ENCODE results near the gene HS6ST3.

HS6ST3 gene

DNA sequence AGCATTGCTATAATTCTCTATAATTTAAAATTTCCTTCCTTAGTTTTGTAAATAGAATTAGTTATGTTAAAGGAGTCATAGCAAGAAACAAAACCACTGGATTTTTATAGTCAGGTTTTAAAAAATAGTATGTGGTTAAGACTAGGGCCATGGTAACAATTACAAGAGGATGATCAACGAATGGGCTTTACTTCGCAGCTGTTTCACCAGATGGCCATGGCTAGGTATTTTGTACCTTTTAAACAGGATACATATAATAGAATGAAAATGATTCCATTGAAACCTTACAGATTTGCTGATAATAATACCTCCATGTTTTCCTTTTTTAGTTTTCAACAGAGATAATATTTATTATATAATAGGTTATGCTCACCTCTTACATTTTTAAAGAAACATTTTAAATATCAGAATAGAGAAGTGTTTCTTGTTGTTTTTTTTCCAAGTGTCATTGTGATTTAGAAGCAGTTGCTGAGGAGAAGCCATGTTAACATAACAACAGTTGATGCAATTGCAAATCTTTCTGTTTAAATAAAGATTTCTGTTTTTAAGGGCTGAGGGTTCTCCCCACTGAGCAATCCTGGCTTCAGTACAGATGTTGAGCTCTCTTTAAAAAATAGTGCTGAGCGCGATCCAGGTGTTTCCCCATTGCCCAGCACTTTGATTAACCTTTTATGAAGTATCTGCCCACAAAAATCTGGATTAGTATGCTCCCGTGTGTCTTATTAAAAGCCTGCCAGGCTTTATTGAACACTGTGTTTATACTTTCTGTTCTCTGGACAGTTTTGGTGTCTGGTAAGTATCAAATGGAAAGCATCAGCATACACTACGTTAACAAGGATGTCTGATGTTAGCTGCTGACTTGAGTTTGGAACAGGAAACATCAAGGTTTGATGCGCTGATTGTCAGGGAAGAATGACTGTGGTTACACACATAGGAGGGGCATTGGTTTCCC is 205.3 kb downstream of the HS6ST3 start:
- no peaks in the 10 kb centered on the region for H3K4me1 ChIP-seq (ENCODE audit: control insufficient read depth, insufficient read depth, low read length, poor library complexity, severe bottlenecking)
- H3K4me3 ChIP-seq (ENCODE audit: extremely low read depth, insufficient read depth, low read length, poor library complexity, severe bottlenecking): no peak overlapping the region
- 45 to 50% methylated on average over 4 to 6 of the region's 7 CpGs for WGBS, 2 experiments (ENCODE audit: insufficient coverage in 2 of 2)
- no peaks in the 10 kb centered on the region for H3K36me3 ChIP-seq (ENCODE audit: control insufficient read depth, insufficient read depth, low read length)
- no peak overlapping the region for H3K27ac ChIP-seq (ENCODE audit: low read depth, low read length, severe bottlenecking)
- no peaks in the 10 kb centered on the region for H3K9me3 ChIP-seq (ENCODE audit: control insufficient read depth, low read length)

DNA sequence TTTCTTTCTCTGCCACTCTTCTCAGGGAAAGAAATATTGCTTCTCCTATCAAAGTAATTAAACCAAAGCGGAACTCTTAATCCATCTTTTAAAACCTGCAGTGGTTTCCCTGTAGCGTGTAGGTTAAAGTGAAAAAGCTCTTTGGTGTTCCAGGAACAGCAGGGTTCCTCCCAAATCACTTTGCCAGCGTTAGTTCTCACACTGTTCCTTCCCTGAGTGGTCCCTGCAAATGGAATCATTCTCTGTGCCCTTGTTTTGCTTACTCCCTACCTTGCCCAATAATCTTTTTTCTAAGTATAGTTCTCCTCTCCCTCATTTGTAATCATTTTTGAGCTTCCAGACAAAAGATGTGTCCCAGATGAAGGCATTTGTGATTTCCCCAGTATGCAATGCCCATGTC is 207.5 kb downstream of the HS6ST3 start:
- Histone ChIP-seq H3K27ac (ENCODE audit: low read depth, low read length, severe bottlenecking) (no peak overlapping the region), H3K4me3 (ENCODE audit: extremely low read depth, insufficient read depth, low read length, poor library complexity, severe bottlenecking) (no peak overlapping the region), H3K9me3 (ENCODE audit: control insufficient read depth, low read length) (no peaks in the 10 kb centered on the region), H3K36me3 (ENCODE audit: control insufficient read depth, insufficient read depth, low read length) (no peaks in the 10 kb centered on the region), H3K4me1 (ENCODE audit: control insufficient read depth, insufficient read depth, low read length, poor library complexity, severe bottlenecking) (no peaks in the 10 kb centered on the region)
- WGBS, 2 experiments (ENCODE audit: insufficient coverage in 2 of 2): 50 to 77% methylated on average over 2 to 3 of the region's 3 CpGs

DNA sequence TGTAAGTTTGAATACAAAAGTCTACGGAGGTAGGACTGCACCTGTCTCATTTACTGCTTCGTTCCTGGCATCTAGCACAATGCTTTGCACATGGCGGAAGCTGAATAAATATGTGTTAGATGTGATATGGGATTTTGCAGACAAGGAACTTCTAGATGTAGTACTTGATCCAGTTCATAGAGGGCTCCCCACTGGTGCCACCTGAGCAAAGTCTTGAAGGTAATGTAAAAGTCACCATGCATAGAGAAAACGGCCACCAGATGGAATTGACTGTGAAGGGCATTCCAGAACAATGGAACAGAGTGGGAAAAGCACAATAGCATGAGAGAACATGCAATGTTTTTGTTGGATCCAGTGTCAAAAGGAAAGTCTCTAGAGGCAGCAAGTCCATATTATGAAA is 209.3 kb downstream of the HS6ST3 start:
- WGBS, 2 experiments (ENCODE audit: insufficient coverage in 2 of 2): 95 to 98% methylated on average over 4 of the region's 4 CpGs
- H3K4me1 ChIP-seq (ENCODE audit: control insufficient read depth, insufficient read depth, low read length, poor library complexity, severe bottlenecking): no peaks in the 10 kb centered on the region
- H3K9me3 ChIP-seq (ENCODE audit: control insufficient read depth, low read length): no peaks in the 10 kb centered on the region
- no peaks in the 10 kb centered on the region for H3K36me3 ChIP-seq (ENCODE audit: control insufficient read depth, insufficient read depth, low read length)
- no peak overlapping the region for H3K27ac ChIP-seq (ENCODE audit: low read depth, low read length, severe bottlenecking)
- no peak overlapping the region for H3K4me3 ChIP-seq (ENCODE audit: extremely low read depth, insufficient read depth, low read length, poor library complexity, severe bottlenecking)

DNA sequence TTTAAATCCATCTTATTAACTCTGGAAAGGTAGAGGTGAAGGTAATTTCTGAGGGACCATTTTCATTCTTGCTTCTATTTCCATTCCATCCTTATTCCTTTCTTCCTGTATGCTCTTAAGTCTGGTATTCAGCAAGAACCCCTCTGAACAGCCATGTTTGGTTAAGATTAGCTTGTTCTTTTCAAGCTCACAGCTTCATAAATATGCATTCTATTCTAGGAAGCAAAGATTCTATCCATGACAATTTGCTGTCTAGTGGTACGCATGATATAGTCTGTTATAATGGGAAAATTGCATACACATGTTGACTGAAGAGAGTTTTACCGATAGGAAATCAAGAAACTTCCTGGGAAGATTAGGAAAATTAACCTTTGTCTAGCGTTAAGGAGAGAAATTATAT is 218.7 kb downstream of the HS6ST3 start:
- Histone ChIP-seq H3K4me1 (ENCODE audit: control insufficient read depth, insufficient read depth, low read length, poor library complexity, severe bottlenecking) (no peaks in the 10 kb centered on the region), H3K4me3 (ENCODE audit: extremely low read depth, insufficient read depth, low read length, poor library complexity, severe bottlenecking) (no peak overlapping the region), H3K36me3 (ENCODE audit: control insufficient read depth, insufficient read depth, low read length) (no peaks in the 10 kb centered on the region), H3K9me3 (ENCODE audit: control insufficient read depth, low read length) (no peaks in the 10 kb centered on the region), H3K27ac (ENCODE audit: low read depth, low read length, severe bottlenecking) (no peak overlapping the region)
- 100% methylated on average over 1 to 2 of the region's 3 CpGs for WGBS, 2 experiments (ENCODE audit: insufficient coverage in 2 of 2)

DNA sequence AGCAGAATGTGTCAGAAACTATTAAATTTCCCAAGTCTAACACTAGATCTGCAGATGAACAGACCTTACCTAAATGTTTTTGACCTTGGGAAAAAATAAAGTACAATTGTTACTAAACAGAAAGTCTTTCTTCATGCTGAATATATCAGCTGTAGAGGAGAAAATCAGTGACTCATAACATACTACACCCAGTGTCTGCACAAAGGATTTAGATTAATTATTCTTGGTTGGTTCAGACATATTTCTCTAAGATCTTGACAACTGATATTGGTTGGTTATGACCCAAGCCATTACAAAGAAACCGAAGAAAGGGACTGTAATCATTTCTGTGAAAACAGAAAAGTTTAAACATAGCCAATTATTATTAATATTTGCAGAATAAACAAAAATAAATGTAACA is 225.1 kb downstream of the HS6ST3 start:
- Histone ChIP-seq H3K9me3 (ENCODE audit: control insufficient read depth, low read length) (no peaks in the 10 kb centered on the region), H3K4me1 (ENCODE audit: control insufficient read depth, insufficient read depth, low read length, poor library complexity, severe bottlenecking) (no peaks in the 10 kb centered on the region), H3K27ac (ENCODE audit: low read depth, low read length, severe bottlenecking) (no peak overlapping the region), H3K4me3 (ENCODE audit: extremely low read depth, insufficient read depth, low read length, poor library complexity, severe bottlenecking) (no peak overlapping the region), H3K36me3 (ENCODE audit: control insufficient read depth, insufficient read depth, low read length) (no peaks in the 10 kb centered on the region)
- WGBS, 2 experiments (ENCODE audit: insufficient coverage in 2 of 2): no CpG with 5 or more reads among the region's 1 CpG

DNA sequence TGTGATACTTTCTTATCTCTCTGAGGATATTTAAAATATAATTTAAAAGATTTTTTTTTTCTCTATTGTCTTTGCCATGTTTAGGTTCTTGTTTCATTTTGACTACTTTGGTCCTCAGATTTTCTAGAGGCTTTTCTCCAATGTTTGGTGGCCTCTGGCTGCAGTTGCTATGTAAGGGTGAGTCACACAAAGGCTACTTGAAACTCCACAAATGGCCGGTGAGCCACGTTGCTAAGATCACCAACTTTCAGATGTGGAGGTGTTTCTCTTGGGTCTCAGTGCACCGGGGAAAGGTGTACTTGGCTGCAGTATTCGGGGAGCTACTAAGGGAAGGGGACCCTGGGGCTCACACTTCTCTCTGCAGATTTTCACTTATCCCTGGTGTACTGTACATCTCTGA is 248.1 kb downstream of the HS6ST3 start:
- no peak overlapping the region for H3K4me3 ChIP-seq (ENCODE audit: extremely low read depth, insufficient read depth, low read length, poor library complexity, severe bottlenecking)
- no peaks in the 10 kb centered on the region for H3K36me3 ChIP-seq (ENCODE audit: control insufficient read depth, insufficient read depth, low read length)
- no peaks in the 10 kb centered on the region for H3K4me1 ChIP-seq (ENCODE audit: control insufficient read depth, insufficient read depth, low read length, poor library complexity, severe bottlenecking)
- H3K27ac ChIP-seq (ENCODE audit: low read depth, low read length, severe bottlenecking): no peak overlapping the region
- WGBS, 2 experiments (ENCODE audit: insufficient coverage in 2 of 2): 73 to 94% methylated on average over 3 to 4 of the region's 4 CpGs
- H3K9me3 ChIP-seq (ENCODE audit: control insufficient read depth, low read length): no peaks in the 10 kb centered on the region

DNA sequence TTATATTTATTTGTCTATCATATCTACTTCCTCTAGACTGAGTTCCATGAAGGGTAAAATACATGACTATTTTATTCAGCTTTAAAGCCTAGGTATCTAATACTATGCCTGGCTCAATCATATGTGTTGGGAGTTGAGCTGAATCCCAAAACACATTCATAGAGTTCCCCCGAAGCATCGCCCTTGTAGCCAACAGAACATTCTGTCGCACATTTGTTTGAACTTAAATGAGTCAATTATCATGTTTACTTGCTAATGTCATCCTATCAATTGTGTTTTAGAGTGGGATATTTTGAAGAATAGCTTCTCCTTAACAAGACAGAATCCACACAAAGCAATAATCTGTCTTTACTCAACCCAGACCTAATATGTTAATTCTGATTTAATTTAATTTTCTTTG is 252.4 kb downstream of the HS6ST3 start:
- WGBS, 2 experiments (ENCODE audit: insufficient coverage in 2 of 2): no CpG with 5 or more reads among the region's 3 CpGs
- Histone ChIP-seq H3K4me3 (ENCODE audit: extremely low read depth, insufficient read depth, low read length, poor library complexity, severe bottlenecking) (no peak overlapping the region), H3K4me1 (ENCODE audit: control insufficient read depth, insufficient read depth, low read length, poor library complexity, severe bottlenecking) (no peaks in the 10 kb centered on the region), H3K36me3 (ENCODE audit: control insufficient read depth, insufficient read depth, low read length) (no peaks in the 10 kb centered on the region), H3K9me3 (ENCODE audit: control insufficient read depth, low read length) (no peaks in the 10 kb centered on the region), H3K27ac (ENCODE audit: low read depth, low read length, severe bottlenecking) (no peak overlapping the region)

DNA sequence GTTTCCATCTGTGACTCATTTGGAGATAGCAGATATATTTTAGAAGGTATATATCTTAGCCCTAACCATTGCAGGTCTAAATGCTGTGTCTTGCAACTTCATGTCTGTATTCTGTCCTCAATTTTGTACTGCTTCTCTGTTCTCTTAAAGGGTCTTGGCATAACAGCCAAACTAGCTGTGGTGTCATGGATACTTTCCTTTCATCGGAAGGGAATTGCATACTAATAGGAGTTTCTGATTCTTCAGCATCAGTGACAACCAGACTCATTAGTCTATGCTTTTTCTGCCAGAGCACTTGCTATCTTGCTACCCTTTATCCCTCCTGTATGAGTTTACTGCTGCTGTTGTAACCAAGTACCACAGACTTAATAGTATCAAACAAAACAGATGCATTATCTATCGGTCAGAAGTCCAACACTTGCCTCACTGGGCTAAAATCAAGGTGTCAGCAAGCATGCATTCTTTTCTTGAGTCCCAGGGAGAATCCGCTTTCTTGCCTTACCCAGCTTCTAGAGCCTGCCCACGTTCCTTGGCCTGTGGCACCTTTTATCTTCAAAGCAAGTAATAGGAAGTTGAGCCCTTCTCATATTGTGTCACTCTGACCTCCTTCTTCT is 253.1 kb downstream of the HS6ST3 start:
- H3K9me3 ChIP-seq (ENCODE audit: control insufficient read depth, low read length): no peaks in the 10 kb centered on the region
- WGBS, 2 experiments (ENCODE audit: insufficient coverage in 2 of 2): 89 to 91% methylated on average over 3 to 4 of the region's 4 CpGs
- no peak overlapping the region for H3K27ac ChIP-seq (ENCODE audit: low read depth, low read length, severe bottlenecking)
- H3K4me1 ChIP-seq (ENCODE audit: control insufficient read depth, insufficient read depth, low read length, poor library complexity, severe bottlenecking): no peaks in the 10 kb centered on the region
- H3K36me3 ChIP-seq (ENCODE audit: control insufficient read depth, insufficient read depth, low read length): no peaks in the 10 kb centered on the region
- H3K4me3 ChIP-seq (ENCODE audit: extremely low read depth, insufficient read depth, low read length, poor library complexity, severe bottlenecking): no peak overlapping the region

DNA sequence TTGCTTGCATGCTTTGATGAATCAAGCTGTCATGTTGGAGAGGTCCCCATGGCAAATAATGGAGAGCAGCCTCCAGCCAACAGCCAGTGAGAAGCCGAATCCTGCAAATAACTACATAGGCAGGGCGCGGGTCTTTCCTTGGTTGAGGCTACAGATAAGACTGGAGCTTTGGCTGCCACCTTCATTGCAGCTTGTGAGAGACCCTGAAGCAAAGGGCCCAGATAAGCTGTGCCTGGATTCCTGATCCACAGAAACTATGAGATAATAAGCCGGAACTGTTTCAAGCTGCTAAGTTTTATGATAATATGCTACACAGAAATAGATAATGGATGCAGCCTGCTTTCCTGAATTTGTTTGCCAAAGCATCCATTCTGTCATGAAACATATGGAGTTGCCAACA is 257.0 kb downstream of the HS6ST3 start:
- 96 to 100% methylated on average over 4 of the region's 4 CpGs for WGBS, 2 experiments (ENCODE audit: insufficient coverage in 2 of 2)
- Histone ChIP-seq H3K27ac (ENCODE audit: low read depth, low read length, severe bottlenecking) (no peak overlapping the region), H3K36me3 (ENCODE audit: control insufficient read depth, insufficient read depth, low read length) (no peaks in the 10 kb centered on the region), H3K4me1 (ENCODE audit: control insufficient read depth, insufficient read depth, low read length, poor library complexity, severe bottlenecking) (no peaks in the 10 kb centered on the region), H3K9me3 (ENCODE audit: control insufficient read depth, low read length) (no peaks in the 10 kb centered on the region), H3K4me3 (ENCODE audit: extremely low read depth, insufficient read depth, low read length, poor library complexity, severe bottlenecking) (no peak overlapping the region)

DNA sequence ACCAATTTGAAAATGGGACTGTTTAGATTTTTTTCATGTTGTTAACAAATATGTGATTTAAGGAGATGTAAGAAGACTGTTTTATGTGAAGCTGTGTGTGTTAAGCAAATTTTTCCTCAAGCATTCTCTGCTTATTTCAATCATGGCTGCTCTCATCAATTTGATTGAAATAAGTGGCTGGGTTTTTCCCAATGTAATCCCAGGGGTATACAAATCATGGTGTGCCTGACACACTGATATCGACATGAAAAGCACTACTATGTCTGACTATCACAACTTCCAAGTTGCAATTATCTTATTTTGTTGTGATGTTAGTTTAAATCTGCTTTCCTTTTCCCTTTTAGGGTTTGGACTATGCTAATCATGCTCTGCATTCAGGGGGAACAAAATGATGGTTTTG is 283.7 kb downstream of the HS6ST3 start:
- Histone ChIP-seq H3K36me3 (ENCODE audit: control insufficient read depth, insufficient read depth, low read length) (no peaks in the 10 kb centered on the region), H3K9me3 (ENCODE audit: control insufficient read depth, low read length) (no peaks in the 10 kb centered on the region), H3K4me3 (ENCODE audit: extremely low read depth, insufficient read depth, low read length, poor library complexity, severe bottlenecking) (no peak overlapping the region), H3K4me1 (ENCODE audit: control insufficient read depth, insufficient read depth, low read length, poor library complexity, severe bottlenecking) (no peaks in the 10 kb centered on the region), H3K27ac (ENCODE audit: low read depth, low read length, severe bottlenecking) (no peak overlapping the region)
- WGBS, 2 experiments (ENCODE audit: insufficient coverage in 2 of 2): no CpG with 5 or more reads among the region's 1 CpG

DNA sequence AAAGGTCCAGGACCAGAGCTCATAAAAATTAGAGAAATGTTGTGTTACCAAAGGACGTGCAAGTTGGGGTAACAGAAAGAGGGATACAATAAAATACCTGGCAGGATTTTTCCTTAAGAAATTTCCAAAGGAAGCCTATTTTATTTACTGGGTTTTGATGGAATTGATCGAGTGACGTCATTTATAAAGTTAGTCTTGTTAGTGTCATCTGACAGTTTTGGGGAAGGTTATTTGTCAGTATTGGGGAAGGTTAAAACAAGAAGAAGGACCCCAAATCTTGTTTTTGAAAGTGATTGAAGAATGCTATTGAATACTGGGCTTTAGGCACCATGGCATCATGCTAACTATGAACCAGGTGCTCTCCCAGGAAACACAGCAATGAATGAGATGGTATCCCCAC is 287.9 kb downstream of the HS6ST3 start:
- no peaks in the 10 kb centered on the region for H3K9me3 ChIP-seq (ENCODE audit: control insufficient read depth, low read length)
- no peaks in the 10 kb centered on the region for H3K36me3 ChIP-seq (ENCODE audit: control insufficient read depth, insufficient read depth, low read length)
- 85 to 92% methylated on average over 3 of the region's 3 CpGs for WGBS, 2 experiments (ENCODE audit: insufficient coverage in 2 of 2)
- H3K4me3 ChIP-seq (ENCODE audit: extremely low read depth, insufficient read depth, low read length, poor library complexity, severe bottlenecking): no peak overlapping the region
- no peaks in the 10 kb centered on the region for H3K4me1 ChIP-seq (ENCODE audit: control insufficient read depth, insufficient read depth, low read length, poor library complexity, severe bottlenecking)
- H3K27ac ChIP-seq (ENCODE audit: low read depth, low read length, severe bottlenecking): no peak overlapping the region

All from mesodermal cell (in vitro differentiated cells).